GM19397 (cell line): ENCODE measurements around the gene CFAP74.

ENCODE experiments used
- ATAC-seq: cut with Tn5 transposase; IDR thresholded peaks from one replicate; pipeline ENCODE4 v1.9.1; 2021; ENCODE audit warnings: mild to moderate bottlenecking, moderate library complexity; ENCODE audit not compliant: unreplicated experiment

The CFAP74 gene

DNA sequence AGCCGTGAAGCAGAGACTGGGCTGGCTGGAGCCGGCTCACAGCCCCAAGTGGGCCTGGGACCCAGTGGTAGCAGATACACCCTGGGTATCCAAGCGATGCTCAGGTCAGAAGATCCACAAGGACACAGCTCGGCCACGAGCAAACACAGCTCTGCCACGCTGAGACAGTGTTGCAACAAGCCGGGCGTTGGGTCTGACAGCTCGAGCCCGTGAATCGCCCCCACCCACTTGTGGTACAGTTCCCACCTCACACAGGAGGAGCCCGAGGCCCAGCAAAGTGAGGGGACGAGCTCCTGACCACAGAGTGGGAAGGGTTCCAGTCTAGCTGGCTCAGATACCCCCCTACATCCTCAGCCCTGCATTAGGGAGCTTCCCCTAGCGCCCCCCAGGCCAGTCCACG, 37.7 kb upstream of the CFAP74 start:
- ATAC-seq = no peak

DNA sequence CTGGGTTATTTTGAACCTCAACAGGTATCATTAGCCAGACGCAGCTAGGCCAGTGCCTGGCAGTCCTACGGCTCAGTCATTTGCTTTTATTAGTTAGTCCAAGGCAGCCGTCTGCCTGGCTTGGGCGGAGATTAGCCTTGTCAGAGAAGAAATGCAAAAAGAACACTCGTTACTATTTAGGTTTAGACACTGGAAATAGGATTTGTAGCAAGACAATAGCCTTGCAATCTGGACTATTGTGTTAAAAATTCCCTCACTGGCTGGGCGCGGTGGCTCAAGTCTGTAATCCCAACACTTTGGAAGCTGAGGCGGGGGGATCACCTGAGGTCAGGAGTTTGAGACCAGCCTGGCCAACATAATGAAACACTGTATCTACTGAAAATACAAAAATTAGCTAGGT, 35.7 kb upstream of the CFAP74 start:
- no peak for ATAC-seq

DNA sequence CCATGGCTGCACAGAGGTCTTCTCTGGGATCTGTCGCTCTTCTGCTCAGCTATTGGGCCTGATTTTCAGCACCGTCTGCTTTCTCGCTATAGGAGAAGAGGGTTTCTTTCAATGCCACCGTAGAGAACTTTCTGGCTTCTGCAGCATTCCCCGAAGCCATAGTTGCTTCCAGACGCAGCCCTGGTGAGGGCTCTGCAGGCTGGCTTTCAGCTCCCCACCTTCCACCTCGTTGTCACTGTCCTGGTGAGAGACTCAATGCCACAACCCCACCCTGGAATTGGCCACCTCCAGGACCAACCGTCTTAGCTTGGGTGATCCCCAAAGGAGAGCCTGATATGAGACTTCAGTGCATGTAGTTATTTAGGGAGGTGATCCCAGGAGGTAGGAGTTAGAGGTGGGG, 34.6 kb upstream of the CFAP74 start:
- ATAC-seq = no peak

DNA sequence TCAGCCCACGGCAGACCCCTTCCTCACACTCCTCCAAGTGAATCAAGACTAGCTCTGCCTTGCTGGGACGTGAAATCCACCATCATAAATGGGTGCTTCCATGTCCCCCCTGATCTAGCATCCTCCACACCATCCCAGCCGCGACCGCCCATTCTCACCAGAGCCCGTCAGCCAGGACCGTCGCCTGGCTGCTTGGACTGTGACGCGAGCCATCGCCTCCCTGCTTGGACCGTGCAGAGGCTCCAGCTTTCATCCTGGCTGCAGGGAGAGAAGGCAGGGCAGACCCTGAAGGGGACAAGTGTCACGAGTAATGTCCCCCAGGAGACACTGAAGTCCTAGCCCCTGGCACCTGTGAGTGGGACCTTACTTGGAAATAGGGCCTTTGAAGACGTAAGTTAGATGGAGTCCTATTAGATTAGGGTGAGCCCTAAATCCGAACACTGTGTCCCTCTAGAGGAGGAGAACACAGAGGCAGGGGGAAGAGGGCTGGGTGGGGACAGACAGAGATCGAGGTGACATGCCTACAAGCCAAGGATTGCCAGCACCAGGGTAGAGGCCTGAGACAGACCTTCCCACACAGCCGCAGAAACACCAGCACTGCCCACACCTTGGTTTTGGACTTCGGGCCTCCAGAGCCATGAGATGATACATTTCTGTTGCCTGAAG, 33.9 kb upstream of the CFAP74 start:
- no peak for ATAC-seq

DNA sequence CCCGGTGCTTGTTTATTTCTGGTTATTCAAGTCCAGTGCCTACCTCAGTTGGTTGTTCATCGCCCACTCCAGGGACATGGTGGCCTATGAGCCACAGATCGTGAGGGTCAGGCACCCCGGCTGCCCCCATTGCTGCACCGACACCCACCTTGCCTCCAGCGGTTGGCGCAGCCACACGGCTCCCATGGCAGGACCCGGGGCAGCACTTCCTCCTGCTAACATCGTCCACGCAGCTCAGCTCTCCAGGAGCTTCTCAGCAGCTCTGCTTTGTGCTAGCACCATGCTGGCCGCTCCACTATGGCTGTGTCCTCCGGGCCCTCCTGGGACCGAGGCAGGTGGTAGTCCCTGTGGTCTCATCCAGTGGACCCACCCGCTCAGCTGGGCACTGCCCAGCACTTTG, 32.7 kb upstream of the CFAP74 start:
- ATAC-seq = no peak

DNA sequence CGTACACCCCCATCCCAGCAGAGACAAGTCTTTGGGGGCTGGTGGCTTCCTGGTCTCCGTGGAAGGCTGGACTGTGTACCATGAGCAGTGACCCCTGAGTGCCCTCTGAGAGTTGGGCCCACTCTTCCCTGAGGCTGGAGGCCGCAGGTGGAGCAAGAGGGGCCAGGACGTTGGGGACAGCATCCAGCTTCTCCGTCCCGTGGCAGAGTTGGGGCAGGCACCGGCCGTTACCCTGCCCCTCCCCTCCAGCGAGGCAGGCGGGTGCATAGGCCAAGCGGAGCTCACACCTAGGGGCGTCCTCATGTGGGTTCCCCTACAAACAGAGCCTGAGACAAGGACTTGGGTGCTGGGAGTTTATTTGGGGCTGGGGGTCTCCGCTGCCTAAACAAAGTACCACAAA, 29.6 kb upstream of the CFAP74 start:
- no peak for ATAC-seq

DNA sequence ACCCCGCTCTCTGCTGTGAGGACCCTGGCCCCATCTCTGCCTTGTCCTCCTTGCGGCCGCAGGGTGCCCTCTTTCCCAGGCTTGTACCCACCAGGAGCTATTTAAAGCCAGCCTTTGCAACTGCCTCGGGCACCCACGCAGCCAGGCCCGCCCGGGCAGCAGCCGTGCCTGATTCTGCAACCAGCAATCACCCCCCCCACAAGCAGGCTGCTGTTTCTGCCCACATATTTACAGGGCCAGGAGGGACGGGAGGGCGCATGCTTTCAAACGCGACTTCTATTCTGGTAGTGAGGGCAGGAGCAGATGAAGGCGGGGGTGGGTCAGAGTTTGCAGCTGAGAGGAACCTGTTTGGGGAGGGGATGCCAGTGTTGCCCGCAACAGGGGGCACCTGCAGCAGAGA, 29.2 kb upstream of the CFAP74 start:
- no peak for ATAC-seq

DNA sequence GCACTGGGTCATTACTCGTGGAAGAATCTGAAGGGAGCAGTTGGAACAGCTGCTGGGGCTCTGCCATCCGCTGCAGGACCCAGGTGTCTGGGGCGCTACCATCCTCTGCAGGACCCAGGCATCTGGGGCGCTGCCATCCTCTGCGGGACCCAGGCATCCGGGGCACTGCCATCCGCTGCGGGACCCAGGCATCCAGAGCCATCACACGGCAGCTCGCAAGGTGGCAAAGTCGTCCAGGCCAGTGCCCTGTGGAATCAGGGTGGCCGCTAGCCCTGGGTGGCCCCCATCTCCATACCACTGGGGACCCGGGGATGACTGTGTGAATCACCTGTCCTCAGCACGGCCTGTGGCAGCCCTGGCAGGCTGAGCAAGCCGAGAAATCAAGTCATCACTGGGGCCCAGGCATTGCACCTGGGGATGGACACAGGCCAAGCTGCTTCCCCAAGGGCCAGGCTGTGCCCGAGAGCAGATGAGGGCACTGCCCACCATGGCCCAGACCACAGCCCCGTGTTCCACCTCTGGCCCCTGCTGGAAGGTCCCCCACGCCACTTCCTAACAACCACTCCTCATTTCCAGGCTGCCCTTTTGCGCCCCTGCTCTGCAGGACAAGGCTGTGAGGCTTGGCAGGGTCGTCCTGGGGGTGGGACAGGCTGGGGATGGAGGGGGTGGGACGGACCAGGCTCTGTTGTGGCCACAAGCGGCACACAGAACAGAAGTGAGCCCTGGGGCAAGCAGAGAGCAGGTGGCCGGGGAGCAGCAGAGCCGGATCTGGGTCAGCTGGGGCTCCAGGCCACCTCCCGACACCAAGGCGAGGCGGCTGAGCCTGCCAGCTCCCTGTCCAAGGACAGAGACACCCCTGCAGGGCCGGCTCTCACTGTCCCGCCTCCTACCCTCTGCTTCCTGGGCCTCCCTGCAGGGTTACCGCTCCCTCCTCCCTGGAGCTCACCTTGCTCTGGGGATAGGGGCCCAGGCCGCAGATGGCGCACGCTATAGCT, 28.3 kb upstream of the CFAP74 start:
- ATAC-seq = no peak

DNA sequence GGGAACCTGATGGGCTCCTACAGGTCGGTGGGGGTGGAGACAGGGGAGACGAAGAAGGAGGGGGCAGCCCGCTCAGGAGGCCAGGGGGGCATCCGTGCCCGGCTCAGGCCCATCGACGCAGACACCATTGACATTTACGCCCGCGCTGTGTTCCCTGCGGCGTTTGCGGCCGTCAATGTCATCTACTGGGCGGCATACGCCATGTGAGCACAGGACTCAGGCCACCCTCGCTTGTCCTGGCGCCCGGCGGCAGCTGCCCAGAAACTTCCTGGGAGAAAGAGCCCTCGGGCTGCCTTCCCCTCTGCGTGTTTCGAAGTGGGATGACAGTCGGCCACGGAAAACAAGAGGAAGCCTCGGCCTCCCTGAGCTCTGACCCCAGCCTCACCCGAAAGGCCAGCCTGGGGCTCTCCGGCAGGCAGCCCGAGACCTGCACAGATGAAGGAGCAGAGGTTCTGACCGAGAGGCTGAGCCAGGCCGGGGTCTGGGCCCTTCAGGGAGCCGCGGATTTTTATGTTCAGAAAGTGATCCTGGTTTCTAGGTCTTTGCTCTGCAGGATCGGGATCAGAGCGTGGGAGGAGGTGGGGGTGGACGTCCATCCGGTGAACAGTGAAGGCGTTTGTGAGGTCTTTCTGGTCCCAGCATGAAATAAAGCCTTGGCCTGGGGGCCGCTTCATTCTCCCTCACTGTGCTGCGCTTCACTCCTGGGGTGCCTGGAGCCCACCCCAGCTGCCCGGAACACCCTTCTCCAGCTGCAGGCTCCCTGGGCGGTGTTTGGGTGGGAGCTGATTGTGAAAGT, 26.7 kb upstream of the CFAP74 start:
- no peak for ATAC-seq

DNA sequence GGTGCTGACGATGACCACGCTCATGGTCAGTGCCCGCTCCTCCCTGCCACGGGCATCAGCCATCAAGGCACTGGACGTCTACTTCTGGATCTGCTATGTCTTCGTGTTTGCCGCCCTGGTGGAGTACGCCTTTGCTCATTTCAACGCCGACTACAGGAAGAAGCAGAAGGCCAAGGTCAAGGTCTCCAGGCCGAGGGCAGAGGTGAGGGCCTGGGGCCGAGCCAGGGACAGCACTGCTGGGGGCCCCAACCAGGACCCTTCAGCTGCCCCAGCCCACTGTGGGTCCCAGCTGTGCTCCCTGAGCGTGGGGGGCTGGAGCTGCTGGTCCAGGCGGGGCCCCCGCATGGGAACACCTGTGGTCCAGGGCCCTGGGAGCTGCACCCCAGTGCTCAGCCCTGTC, 26.0 kb upstream of the CFAP74 start:
- ATAC-seq = no peak

DNA sequence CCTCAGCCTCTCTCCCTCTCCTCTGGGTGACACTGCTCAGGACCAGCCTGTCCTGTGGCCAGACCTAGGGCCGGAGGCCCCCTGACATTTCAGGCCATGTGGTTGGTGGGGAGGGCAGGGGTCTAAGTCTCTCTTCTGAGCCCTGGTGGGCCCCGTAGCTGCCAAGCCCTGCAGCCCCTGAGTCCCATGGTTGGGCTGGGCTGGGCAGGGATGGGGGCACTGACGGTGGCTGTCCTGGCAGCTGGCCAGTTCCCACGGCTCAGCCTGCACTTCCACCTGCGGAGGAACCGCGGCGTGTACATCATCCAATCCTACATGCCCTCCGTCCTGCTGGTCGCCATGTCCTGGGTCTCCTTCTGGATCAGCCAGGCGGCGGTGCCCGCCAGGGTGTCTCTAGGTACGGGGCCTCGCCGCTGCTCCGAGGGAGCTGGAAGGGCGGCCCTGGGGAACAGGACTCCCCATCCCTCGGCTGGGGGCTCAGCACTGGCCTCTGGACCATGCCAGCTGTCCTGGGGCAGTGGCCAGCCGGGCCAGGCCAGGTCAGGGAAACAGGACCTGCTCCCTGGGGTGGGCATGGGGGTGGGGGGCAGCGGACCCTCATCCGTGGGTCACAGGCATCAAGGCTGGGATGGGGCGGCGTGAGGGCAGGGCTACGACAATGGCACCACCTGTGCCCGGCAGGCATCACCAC, 25.4 kb upstream of the CFAP74 start:
- ATAC-seq = no peak

DNA sequence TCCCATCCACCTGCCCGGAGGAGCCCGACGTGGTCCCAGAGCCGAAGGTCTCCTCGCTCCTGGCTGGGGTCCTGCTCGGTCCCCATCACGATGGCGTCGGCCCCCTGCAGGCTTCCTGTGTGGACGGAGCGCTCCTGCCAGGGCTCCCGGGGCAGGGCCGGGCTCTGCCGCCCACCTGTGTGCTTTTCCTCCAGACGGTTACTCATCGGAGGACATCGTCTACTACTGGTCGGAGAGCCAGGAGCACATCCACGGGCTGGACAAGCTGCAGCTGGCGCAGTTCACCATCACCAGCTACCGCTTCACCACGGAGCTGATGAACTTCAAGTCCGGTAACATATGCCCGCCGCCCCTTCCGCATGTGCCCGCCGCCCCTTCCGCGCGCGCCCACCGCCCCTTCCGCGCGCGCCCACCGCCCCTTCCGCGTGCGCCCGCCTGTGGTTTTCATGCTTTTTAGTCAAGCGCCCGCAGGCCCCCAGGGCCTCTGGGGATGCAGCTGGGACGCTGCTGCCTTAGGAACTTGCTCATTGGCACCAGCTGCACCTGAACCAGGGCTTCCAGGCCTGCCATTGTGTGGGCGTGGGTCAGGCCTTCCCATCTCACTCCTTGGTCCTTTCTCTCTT, 24.5 kb upstream of the CFAP74 start:
- ATAC-seq = no peak

DNA sequence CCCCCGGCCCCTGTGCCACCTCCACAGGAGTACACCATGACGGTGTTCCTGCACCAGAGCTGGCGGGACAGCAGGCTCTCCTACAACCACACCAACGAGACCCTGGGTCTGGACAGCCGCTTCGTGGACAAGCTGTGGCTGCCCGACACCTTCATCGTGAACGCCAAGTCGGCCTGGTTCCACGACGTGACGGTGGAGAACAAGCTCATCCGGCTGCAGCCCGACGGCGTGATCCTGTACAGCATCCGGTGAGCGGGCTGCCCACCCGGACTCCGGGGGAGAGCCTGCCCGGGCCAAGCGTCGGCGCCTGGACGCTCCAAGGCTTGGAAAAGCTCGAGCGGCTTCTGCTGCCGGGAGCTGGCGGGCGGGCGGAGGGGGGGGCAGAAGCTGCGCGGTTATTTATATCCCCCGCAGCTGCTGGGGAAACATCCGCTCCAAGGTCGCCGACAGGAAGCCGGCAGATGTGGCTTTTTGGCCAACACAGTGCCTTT, 21.9 kb upstream of the CFAP74 start:
- ATAC-seq = no peak

DNA sequence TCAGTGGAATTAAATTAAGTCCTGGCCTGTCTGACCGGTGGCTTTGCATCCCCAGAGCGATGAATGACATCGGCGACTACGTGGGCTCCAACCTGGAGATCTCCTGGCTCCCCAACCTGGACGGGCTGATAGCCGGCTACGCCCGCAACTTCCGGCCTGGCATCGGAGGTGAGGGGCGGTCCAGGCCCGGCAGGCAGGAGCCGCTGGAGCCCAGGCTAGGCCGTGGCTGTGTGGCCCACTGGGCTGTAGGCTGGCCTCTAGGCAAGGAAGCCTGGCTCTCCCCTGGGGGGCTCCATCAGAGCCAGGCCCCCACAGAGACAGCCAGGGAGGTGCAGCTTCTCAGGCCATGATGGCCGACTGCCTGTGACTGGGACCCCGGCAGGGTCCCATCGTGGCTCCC, 21.3 kb upstream of the CFAP74 start:
- no peak for ATAC-seq

DNA sequence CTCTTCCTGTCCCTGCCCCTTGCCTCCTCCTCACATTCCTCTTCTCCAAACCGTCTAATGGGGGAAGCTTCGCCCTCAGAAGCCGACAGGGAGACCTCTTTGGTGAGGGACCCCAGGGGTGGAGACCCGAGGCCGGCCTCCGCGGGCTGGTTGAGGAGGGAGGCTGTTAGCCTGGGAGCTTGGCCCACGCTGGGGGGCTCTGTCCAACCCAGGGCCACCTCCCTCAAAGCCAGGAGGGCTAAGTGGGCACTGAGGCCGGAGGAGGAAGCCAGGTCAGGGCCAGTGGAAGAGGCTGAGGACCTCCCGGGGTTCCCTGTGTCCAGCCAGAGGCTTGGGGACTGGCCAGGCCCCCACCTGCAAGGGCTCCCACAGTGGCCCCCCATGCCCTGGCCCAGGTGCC, 20.9 kb upstream of the CFAP74 start:
- no peak for ATAC-seq

DNA sequence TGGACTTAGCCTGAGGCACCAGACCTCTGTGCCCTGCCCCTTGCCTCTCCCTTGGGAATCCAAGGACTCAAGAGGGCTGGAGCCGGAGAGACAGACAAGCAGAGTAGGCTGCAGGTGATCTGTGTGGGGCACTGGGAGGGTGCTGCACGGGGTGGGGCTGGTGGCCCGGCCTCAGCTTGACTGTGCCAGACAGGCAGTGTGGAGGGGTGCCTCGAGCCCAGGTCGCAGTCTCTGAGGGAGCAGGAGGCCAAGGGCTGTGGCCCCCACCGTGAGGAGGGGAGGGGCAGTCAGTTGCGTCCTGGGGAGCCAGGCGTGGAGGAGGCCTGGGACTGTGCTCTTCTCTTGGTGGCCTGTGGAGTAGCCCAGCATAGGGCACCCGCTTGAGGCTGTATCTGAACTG, 19.6 kb upstream of the CFAP74 start:
- ATAC-seq = no peak

DNA sequence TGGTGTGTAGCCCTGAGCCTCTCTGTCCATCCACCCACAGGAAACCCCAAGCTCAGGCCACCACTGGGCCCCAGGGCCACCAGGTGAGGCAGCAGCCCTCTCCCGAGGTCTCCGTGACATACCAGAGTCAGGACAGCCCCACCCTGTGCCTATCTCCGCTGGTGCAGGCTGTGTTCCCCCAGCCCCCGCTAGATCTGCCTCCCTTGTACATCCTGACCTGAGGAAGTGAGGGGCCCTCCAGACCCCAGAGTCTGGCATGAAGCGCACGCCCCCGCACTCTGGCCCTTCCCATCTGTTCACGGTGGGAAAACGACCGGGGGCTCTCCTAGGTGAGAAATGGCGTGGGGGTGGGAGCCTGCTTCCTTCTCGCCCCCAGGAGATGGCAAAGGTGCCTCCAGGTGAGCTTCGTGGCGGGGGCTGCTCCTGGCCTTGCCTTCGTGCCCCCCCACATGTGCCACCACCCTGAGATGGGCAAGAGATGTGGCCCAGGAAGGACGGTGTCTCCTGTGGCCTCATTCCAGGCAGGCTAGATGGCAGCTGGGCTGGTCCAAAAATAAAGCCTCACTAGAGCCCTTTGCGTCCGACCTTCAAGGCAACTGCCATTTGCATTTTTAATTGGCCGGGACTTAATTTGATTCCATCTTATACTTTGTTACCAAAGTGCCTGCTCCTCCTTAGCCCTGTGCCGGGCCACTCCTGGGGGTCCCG, 18.6 kb upstream of the CFAP74 start:
- ATAC-seq = no peak

DNA sequence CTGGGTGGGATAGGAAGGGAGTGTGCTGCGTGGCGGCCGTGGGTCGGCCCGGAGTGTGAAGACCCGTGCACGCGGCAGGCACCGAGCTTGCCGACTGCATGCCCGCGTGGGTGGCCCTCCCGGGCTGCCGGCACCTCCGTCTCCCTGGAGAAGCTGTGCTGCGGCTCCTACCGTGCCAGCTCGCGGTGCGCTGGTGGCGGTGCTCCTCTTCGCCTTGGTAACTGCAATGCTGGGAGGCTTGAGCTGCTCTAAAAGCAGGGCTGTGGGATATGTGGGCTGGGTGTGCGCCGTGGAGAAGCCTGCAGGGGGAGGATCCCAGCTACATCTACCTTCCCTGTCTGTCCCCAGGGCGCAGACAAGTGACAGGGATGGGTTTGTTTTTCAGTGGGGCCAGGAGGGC, 18.0 kb upstream of the CFAP74 start:
- ATAC-seq = no peak

DNA sequence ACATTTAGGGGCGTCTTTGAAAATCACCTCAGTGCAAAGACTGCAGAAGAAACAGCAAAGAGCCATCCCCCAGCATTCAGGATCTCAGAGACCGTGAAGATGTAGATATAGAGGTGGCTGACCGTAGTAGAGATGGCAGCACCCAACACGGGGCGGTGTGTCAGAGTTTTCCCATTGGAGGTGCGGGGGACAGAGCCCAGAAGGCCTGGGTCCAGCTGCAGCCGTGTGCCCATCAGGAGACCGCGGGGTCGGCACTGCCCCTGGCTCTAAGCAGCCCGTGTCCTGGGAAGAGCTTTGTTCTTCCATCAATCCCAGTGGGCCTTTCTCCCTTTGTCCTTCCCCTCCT, 16.7 kb upstream of the CFAP74 start:
- ATAC-seq = no peak
